Measurements from ENCODE around the gene AMELY.
A peak's percentile ranks its signal among the peaks of the same experiment; 100 is the strongest.
"Not testable (repeated sequence)": the region's sequence is repeated elsewhere in the genome, so short reads cannot be mapped to it uniquely, and the experiment has no call there.

The AMELY gene

GRCh38 chrY:6909856-6910255 is 1.7 kb downstream of the AMELY start:
- Histone ChIP-seq H3K56ac (ENCODE audit: low read length) (peak overlapping the region; percentile 82), H2BK5ac (ENCODE audit: low read length) (no peak overlapping the region), H3K23ac (ENCODE audit: low read length) (no peak overlapping the region), H3K9ac (ENCODE audit: low read length) (peak overlapping the region; percentile 73), H3K4ac (ENCODE audit: low read depth, low read length) (peak overlapping the region; percentile 37), H3K79me2 (ENCODE audit: control insufficient read depth, insufficient read depth, low read length) (peaks cover 26% of the 10 kb centered on the region), H2BK15ac (replicated peaks; ENCODE audit: low read depth) (no peak overlapping the region), H3K27me3 (ENCODE audit: insufficient read depth, low read length, poor library complexity) (no peaks in the 10 kb centered on the region), H2BK120ac (ENCODE audit: low read depth, low read length) (peak overlapping the region; percentile 82), H3K36me3 (ENCODE audit: control insufficient read depth, insufficient read depth, low read length) (no peaks in the 10 kb centered on the region), H3K79me1 (ENCODE audit: low read length) (no peaks in the 10 kb centered on the region), H4K5ac (ENCODE audit: low read length) (no peak overlapping the region), H2AK5ac (ENCODE audit: low read length) (no peak overlapping the region), H3K4me1 (ENCODE audit: control insufficient read depth, low read depth, low read length) (no peaks in the 10 kb centered on the region), H3K4me2 (ENCODE audit: low read length) (peak overlapping the region; percentile 27), H3K18ac (ENCODE audit: low read length) (peak overlapping the region; percentile 92), H4K8ac (ENCODE audit: low read depth, low read length) (no peak overlapping the region), H3K27ac (ENCODE audit: low read depth, low read length) (peak overlapping the region; percentile 81), H3K4me3 (ENCODE audit: low read length) (peak overlapping the region; percentile 52)
- peak; percentile 74 for DNase-seq
- WGBS (ENCODE audit: extremely low coverage, insufficient coverage, low lambda C conversion rate), result no CpG with 5 or more reads among the region's 14 CpGs

GRCh38 chrY:6909118-6909521 is 2.4 kb downstream of the AMELY start:
- Histone ChIP-seq H3K79me1 (ENCODE audit: low read length) (no peaks in the 10 kb centered on the region), H3K27ac (ENCODE audit: low read depth, low read length) (peak overlapping the region; percentile 81), H3K36me3 (ENCODE audit: control insufficient read depth, insufficient read depth, low read length) (no peaks in the 10 kb centered on the region), H3K4me1 (ENCODE audit: control insufficient read depth, low read depth, low read length) (no peaks in the 10 kb centered on the region), H3K23ac (ENCODE audit: low read length) (no peak overlapping the region), H4K5ac (ENCODE audit: low read length) (no peak overlapping the region), H2BK5ac (ENCODE audit: low read length) (no peak overlapping the region), H2BK120ac (ENCODE audit: low read depth, low read length) (peak overlapping the region; percentile 28), H2BK15ac (replicated peaks; ENCODE audit: low read depth) (no peak overlapping the region), H4K8ac (ENCODE audit: low read depth, low read length) (no peak overlapping the region), H3K9ac (ENCODE audit: low read length) (peak overlapping the region; percentile 73), H3K4me2 (ENCODE audit: low read length) (peak overlapping the region; percentile 27), H3K79me2 (ENCODE audit: control insufficient read depth, insufficient read depth, low read length) (peaks cover 21% of the 10 kb centered on the region), H3K4ac (ENCODE audit: low read depth, low read length) (peak overlapping the region; percentile 70), H3K56ac (ENCODE audit: low read length) (peak overlapping the region; percentile 82), H3K4me3 (ENCODE audit: low read length) (no peak overlapping the region), H3K18ac (ENCODE audit: low read length) (peak overlapping the region; percentile 51), H3K27me3 (ENCODE audit: insufficient read depth, low read length, poor library complexity) (no peaks in the 10 kb centered on the region), H2AK5ac (ENCODE audit: low read length) (no peak overlapping the region)
- WGBS (ENCODE audit: extremely low coverage, insufficient coverage, low lambda C conversion rate), result no CpG with 5 or more reads among the region's 14 CpGs
- DNase-seq, result peak; percentile 83

GRCh38 chrY:6908021-6908420 is 3.5 kb downstream of the AMELY start:
- not testable (repeated sequence) for H4K5ac ChIP-seq (ENCODE audit: low read length); H3K4me1 ChIP-seq (ENCODE audit: control insufficient read depth, low read depth, low read length); H3K23ac ChIP-seq (ENCODE audit: low read length); H3K4ac ChIP-seq (ENCODE audit: low read depth, low read length); H3K79me1 ChIP-seq (ENCODE audit: low read length); H3K4me2 ChIP-seq (ENCODE audit: low read length); H4K8ac ChIP-seq (ENCODE audit: low read depth, low read length); H2BK120ac ChIP-seq (ENCODE audit: low read depth, low read length); H3K9ac ChIP-seq (ENCODE audit: low read length); H2AK5ac ChIP-seq (ENCODE audit: low read length); H2BK5ac ChIP-seq (ENCODE audit: low read length); H3K18ac ChIP-seq (ENCODE audit: low read length); H3K4me3 ChIP-seq (ENCODE audit: low read length); H3K27me3 ChIP-seq (ENCODE audit: insufficient read depth, low read length, poor library complexity); H3K36me3 ChIP-seq (ENCODE audit: control insufficient read depth, insufficient read depth, low read length); H2BK15ac ChIP-seq (replicated peaks; ENCODE audit: low read depth)
- peaks cover 11% of the 10 kb centered on the region for H3K79me2 ChIP-seq (ENCODE audit: control insufficient read depth, insufficient read depth, low read length)
- peak overlapping the region; percentile 56 for H3K56ac ChIP-seq (ENCODE audit: low read length)
- DNase-seq, result peak; percentile 54
- peak overlapping the region; percentile 51 for H3K27ac ChIP-seq (ENCODE audit: low read depth, low read length)
- WGBS (ENCODE audit: extremely low coverage, insufficient coverage, low lambda C conversion rate), result no CpG with 5 or more reads among the region's 6 CpGs

GRCh38 chrY:6907591-6907990 is 4.0 kb downstream of the AMELY start:
- no peak overlapping the region for H4K8ac ChIP-seq (ENCODE audit: low read depth, low read length)
- no peaks in the 10 kb centered on the region for H3K4me1 ChIP-seq (ENCODE audit: control insufficient read depth, low read depth, low read length)
- no peak overlapping the region for H3K56ac ChIP-seq (ENCODE audit: low read length)
- DNase-seq, result peak; percentile 82
- H3K4ac ChIP-seq (ENCODE audit: low read depth, low read length), result no peak overlapping the region
- H2AK5ac ChIP-seq (ENCODE audit: low read length), result no peak overlapping the region
- H2BK120ac ChIP-seq (ENCODE audit: low read depth, low read length), result no peak overlapping the region
- no peak overlapping the region for H3K4me3 ChIP-seq (ENCODE audit: low read length)
- no peaks in the 10 kb centered on the region for H3K36me3 ChIP-seq (ENCODE audit: control insufficient read depth, insufficient read depth, low read length)
- H3K18ac ChIP-seq (ENCODE audit: low read length), result no peak overlapping the region
- H3K4me2 ChIP-seq (ENCODE audit: low read length), result no peak overlapping the region
- no peak overlapping the region for H2BK5ac ChIP-seq (ENCODE audit: low read length)
- no peak overlapping the region for H3K9ac ChIP-seq (ENCODE audit: low read length)
- no peak overlapping the region for H4K5ac ChIP-seq (ENCODE audit: low read length)
- H3K27ac ChIP-seq (ENCODE audit: low read depth, low read length), result peak overlapping the region; percentile 51
- H2BK15ac ChIP-seq (replicated peaks; ENCODE audit: low read depth), result no peak overlapping the region
- no CpG with 5 or more reads among the region's 1 CpG for WGBS (ENCODE audit: extremely low coverage, insufficient coverage, low lambda C conversion rate)
- H3K79me1 ChIP-seq (ENCODE audit: low read length), result no peaks in the 10 kb centered on the region
- H3K27me3 ChIP-seq (ENCODE audit: insufficient read depth, low read length, poor library complexity), result no peaks in the 10 kb centered on the region
- H3K79me2 ChIP-seq (ENCODE audit: control insufficient read depth, insufficient read depth, low read length), result peaks cover 8% of the 10 kb centered on the region
- H3K23ac ChIP-seq (ENCODE audit: low read length), result no peak overlapping the region

- H4K8ac ChIP-seq (ENCODE audit: low read depth, low read length); H3K56ac ChIP-seq (ENCODE audit: low read length); H3K4ac ChIP-seq (ENCODE audit: low read depth, low read length); H3K36me3 ChIP-seq (ENCODE audit: control insufficient read depth, insufficient read depth, low read length); H4K5ac ChIP-seq (ENCODE audit: low read length); H3K27ac ChIP-seq (ENCODE audit: low read depth, low read length); DNase-seq; H2BK120ac ChIP-seq (ENCODE audit: low read depth, low read length); H2BK5ac ChIP-seq (ENCODE audit: low read length); H3K23ac ChIP-seq (ENCODE audit: low read length); H3K27me3 ChIP-seq (ENCODE audit: insufficient read depth, low read length, poor library complexity); H3K79me2 ChIP-seq (ENCODE audit: control insufficient read depth, insufficient read depth, low read length); H2BK15ac ChIP-seq (replicated peaks; ENCODE audit: low read depth); H3K9ac ChIP-seq (ENCODE audit: low read length); H3K4me3 ChIP-seq (ENCODE audit: low read length); H3K4me1 ChIP-seq (ENCODE audit: control insufficient read depth, low read depth, low read length); H3K79me1 ChIP-seq (ENCODE audit: low read length); H2AK5ac ChIP-seq (ENCODE audit: low read length); H3K18ac ChIP-seq (ENCODE audit: low read length); H3K4me2 ChIP-seq (ENCODE audit: low read length): not testable (repeated sequence)
These were observed 9.4 kb downstream of the AMELY start for GRCh38 chrY:6902116-6902515.

GRCh38 chrY:6895236-6895635 is 16.3 kb downstream of the AMELY start:
- H3K4me3 ChIP-seq (ENCODE audit: low read length), result no peak overlapping the region
- H4K5ac ChIP-seq (ENCODE audit: low read length), result no peak overlapping the region
- no peak overlapping the region for H4K8ac ChIP-seq (ENCODE audit: low read depth, low read length)
- no peak overlapping the region for H2BK120ac ChIP-seq (ENCODE audit: low read depth, low read length)
- no peak overlapping the region for H2BK15ac ChIP-seq (replicated peaks; ENCODE audit: low read depth)
- no peak overlapping the region for H2BK5ac ChIP-seq (ENCODE audit: low read length)
- peaks cover 8% of the 10 kb centered on the region for H3K4me1 ChIP-seq (ENCODE audit: control insufficient read depth, low read depth, low read length)
- H3K27ac ChIP-seq (ENCODE audit: low read depth, low read length), result no peak overlapping the region
- H3K36me3 ChIP-seq (ENCODE audit: control insufficient read depth, insufficient read depth, low read length), result no peaks in the 10 kb centered on the region
- no peak overlapping the region for H3K56ac ChIP-seq (ENCODE audit: low read length)
- peak; percentile 85 for DNase-seq
- no peak overlapping the region for H2AK5ac ChIP-seq (ENCODE audit: low read length)
- H3K4ac ChIP-seq (ENCODE audit: low read depth, low read length), result no peak overlapping the region
- no peak overlapping the region for H3K9ac ChIP-seq (ENCODE audit: low read length)
- no peak overlapping the region for H3K18ac ChIP-seq (ENCODE audit: low read length)
- H3K4me2 ChIP-seq (ENCODE audit: low read length), result no peak overlapping the region
- H3K79me2 ChIP-seq (ENCODE audit: control insufficient read depth, insufficient read depth, low read length), result no peaks in the 10 kb centered on the region
- no peaks in the 10 kb centered on the region for H3K79me1 ChIP-seq (ENCODE audit: low read length)
- no peak overlapping the region for H3K23ac ChIP-seq (ENCODE audit: low read length)
- WGBS (ENCODE audit: extremely low coverage, insufficient coverage, low lambda C conversion rate), result no CpG with 5 or more reads among the region's 1 CpG
- H3K27me3 ChIP-seq (ENCODE audit: insufficient read depth, low read length, poor library complexity), result no peaks in the 10 kb centered on the region

Data from mesendoderm (in vitro differentiated cells).